RWPE1 (cell line): Measurements from ENCODE around the gene AGPS.
"Not testable (repeated sequence)": the region's sequence is repeated elsewhere in the genome, so short reads cannot be mapped to it uniquely, and the experiment has no call there.

Source experiments
- CTCF ChIA-PET: fragments of 350-600 bp; sonication (Branson Sonifier 250); formaldehyde crosslinking; extraction: SDS; loops from one replicate; lab custom pipeline; 2021; lab: Yijun Ruan, JAX
- POLR2A ChIA-PET: fragments of 400-600 bp; formaldehyde crosslinking; extraction: SDS; loops from one replicate; lab custom pipeline; 2020; ENCODE audit warnings: antibody characterized with exemption; ENCODE audit not compliant: low non-redundant PET; lab: Yijun Ruan, JAX
- DNase-seq: peaks from one replicate; pipeline ENCODE4 v3.0.0; 2012; ENCODE audit warnings: low spot score
- H3K27ac ChIP-seq: fragments of 450-650 bp; 2 replicates; pipeline ENCODE4 v1.5.1; 2017
- CTCF ChIP-seq: fragments of 450-650 bp; conservative IDR thresholded peaks from 2 replicates; pipeline ENCODE4 v1.5.1; 2017; ENCODE audit warnings: low read depth, mild to moderate bottlenecking

Gene AGPS

DNA sequence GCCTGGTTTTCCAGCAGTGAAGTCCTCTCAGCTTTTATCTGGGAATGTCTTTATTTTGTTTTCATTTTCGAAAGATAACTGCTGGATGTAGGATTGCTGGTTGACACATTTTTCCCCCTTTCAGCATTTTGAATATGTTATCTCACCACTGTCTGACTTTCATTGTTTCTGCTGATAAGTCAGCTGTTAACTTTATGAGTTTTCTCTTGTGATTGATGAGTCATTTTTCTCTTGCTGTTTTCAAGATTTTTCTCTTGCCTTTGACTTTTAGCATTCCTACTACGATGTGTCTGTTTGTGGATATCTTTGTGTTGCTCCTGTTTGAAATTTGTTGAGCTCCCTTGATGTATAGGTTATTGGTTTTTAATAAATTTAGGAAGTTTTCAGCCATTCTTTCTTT, 85.5 kb downstream of the AGPS start:
- no peak overlapping the region for H3K27ac ChIP-seq
- ChIA-PET CTCF (no interaction called here), POLR2A (no interaction called here)
- no peak for DNase-seq
- no peak for TF ChIP-seq CTCF

- H3K27ac ChIP-seq = no peak overlapping the region
- DNase-seq = no peak
- POLR2A ChIA-PET = no interaction called here
- CTCF ChIA-PET = interaction anchor here (0.6 kb wide), 1 partner anchor 215 kb away, joined by 3 read pairs; no protein-coding TSS in a partner anchor
- TF ChIP-seq CTCF = no peak
Observed at GRCh38 chr2:177478907-177479306, 86.3 kb downstream of the AGPS start.

GRCh38 chr2:177482195-177482594, 89.6 kb downstream of the AGPS start:
- ChIA-PET CTCF (no interaction called here), POLR2A (no interaction called here)
- H3K27ac ChIP-seq = no peak overlapping the region
- no peak for TF ChIP-seq CTCF
- DNase-seq = no peak

- ChIA-PET CTCF (interaction anchor here (0.7 kb wide), 1 partner anchor 277 kb away, joined by 3 read pairs; no protein-coding TSS in a partner anchor), POLR2A (no interaction called here)
- DNase-seq = no peak
- no peak for TF ChIP-seq CTCF
- no peak overlapping the region for H3K27ac ChIP-seq
Observed at GRCh38 chr2:177483531-177483930, 91.0 kb downstream of the AGPS start.

DNA sequence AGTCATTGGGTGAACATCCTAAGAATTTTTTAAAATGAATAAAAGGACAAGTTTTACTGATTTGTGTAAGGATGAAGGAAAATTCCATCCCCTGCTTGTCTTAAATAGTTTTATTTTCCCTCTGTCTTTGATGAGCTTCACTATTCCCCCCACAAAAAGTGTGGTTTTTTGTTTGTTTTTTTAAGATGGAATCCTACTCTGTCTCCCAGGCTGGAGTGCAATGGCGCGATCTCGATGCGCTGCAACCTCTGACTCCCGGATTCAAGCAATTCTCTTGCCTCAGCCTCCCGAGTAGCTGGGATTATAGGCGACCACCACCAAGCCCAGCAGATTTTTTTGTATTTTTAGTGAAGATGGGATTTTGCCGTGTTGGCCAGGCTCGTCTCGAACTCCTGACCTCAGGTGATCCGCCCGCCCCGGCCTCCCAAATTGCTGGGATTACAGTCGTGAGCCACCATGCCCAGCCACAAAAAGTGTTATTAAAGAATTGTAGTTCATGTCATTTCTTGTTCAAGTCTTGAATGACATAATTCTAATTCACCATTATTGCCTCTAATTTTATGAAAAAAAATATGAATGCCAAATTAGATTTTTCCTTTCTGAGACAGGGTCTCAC, 91.7 kb downstream of the AGPS start:
- POLR2A ChIA-PET = no interaction called here
- CTCF ChIA-PET = interaction anchor here (0.7 kb wide), 2 partner anchors 276 to 301 kb away, joined by 3 to 4 read pairs; no protein-coding TSS in a partner anchor
- TF ChIP-seq CTCF = no peak

GRCh38 chr2:177485657-177486056, 93.1 kb downstream of the AGPS start:
- H3K27ac ChIP-seq, POLR2A ChIA-PET, DNase-seq: not testable (repeated sequence)
- CTCF ChIA-PET = interaction anchor here (0.9 kb wide), 1 partner anchor 13 kb away, joined by 3 read pairs; no protein-coding TSS in a partner anchor

More for the DNA sequence above, 91.7 kb downstream of the AGPS start:
- DNase-seq = no peak
- H3K27ac ChIP-seq = no peak overlapping the region

- no peak overlapping the region for H3K27ac ChIP-seq
- POLR2A ChIA-PET = no interaction called here
- TF ChIP-seq CTCF = peak; percentile 50
- DNase-seq = peak; percentile 17
- CTCF ChIA-PET = interaction anchor here (0.5 to 1.5 kb wide), 7 partner anchors 9 to 269 kb away, joined by 3 to 6 read pairs (median 4); no protein-coding TSS in a partner anchor
Observed at GRCh38 chr2:177489719-177490301, 97.2 kb downstream of the AGPS start.
